Measurements from ENCODE around the gene FARS2.

Gene FARS2

GRCh38 chr6:5466281-5467136, 205.2 kb downstream of the FARS2 start:
- no peak for DNase-seq (ENCODE audit: low read depth in 2 of 2)

GRCh38 chr6:5468586-5468985, 207.3 kb downstream of the FARS2 start:
- DNase-seq (ENCODE audit: low read depth in 2 of 2) = no peak

GRCh38 chr6:5469101-5469846, 208.0 kb downstream of the FARS2 start:
- no peak for DNase-seq (ENCODE audit: low read depth in 2 of 2)

GRCh38 chr6:5471044-5471443, 209.7 kb downstream of the FARS2 start:
- peak; percentile 30 to 36 for DNase-seq (ENCODE audit: low read depth in 2 of 2)

- no peak for DNase-seq (ENCODE audit: low read depth in 2 of 2)
These were observed 210.5 kb downstream of the FARS2 start for GRCh38 chr6:5471637-5472398.

GRCh38 chr6:5472571-5472970, 211.3 kb downstream of the FARS2 start:
- no peak for DNase-seq (ENCODE audit: low read depth in 2 of 2)

GRCh38 chr6:5475779-5476178, 214.5 kb downstream of the FARS2 start:
- no peak for DNase-seq (ENCODE audit: low read depth in 2 of 2)

- no peak for DNase-seq (ENCODE audit: low read depth in 2 of 2)
These were observed 217.1 kb downstream of the FARS2 start for GRCh38 chr6:5478380-5478779.

- no peak for DNase-seq (ENCODE audit: low read depth in 2 of 2)
These were observed 219.7 kb downstream of the FARS2 start for GRCh38 chr6:5481033-5481432.

GRCh38 chr6:5481750-5482149, 220.4 kb downstream of the FARS2 start:
- no peak for DNase-seq (ENCODE audit: low read depth in 2 of 2)

- DNase-seq (ENCODE audit: low read depth in 2 of 2) = no peak
These were observed 221.3 kb downstream of the FARS2 start for GRCh38 chr6:5482619-5483018.

GRCh38 chr6:5484692-5485091, 223.4 kb downstream of the FARS2 start:
- DNase-seq (ENCODE audit: low read depth in 2 of 2) = no peak

GRCh38 chr6:5486214-5486613, 224.9 kb downstream of the FARS2 start:
- DNase-seq (ENCODE audit: low read depth in 2 of 2) = no peak

GRCh38 chr6:5490501-5491069, 229.3 kb downstream of the FARS2 start:
- DNase-seq (ENCODE audit: low read depth in 2 of 2) = no peak

- DNase-seq (ENCODE audit: low read depth in 2 of 2) = no peak
These were observed 231.0 kb downstream of the FARS2 start for GRCh38 chr6:5492356-5492755.

- no peak for DNase-seq (ENCODE audit: low read depth in 2 of 2)
These were observed 232.5 kb downstream of the FARS2 start for GRCh38 chr6:5493806-5494205.

- DNase-seq (ENCODE audit: low read depth in 2 of 2) = no peak
These were observed 236.7 kb downstream of the FARS2 start for GRCh38 chr6:5497896-5498578.

GRCh38 chr6:5498579-5498899, 237.2 kb downstream of the FARS2 start:
- no peak for DNase-seq (ENCODE audit: low read depth in 2 of 2)

- DNase-seq (ENCODE audit: low read depth in 2 of 2) = no peak
These were observed 238.5 kb downstream of the FARS2 start for GRCh38 chr6:5499644-5500306.

GRCh38 chr6:5501837-5502236, 240.5 kb downstream of the FARS2 start:
- no peak for DNase-seq (ENCODE audit: low read depth in 2 of 2)

- DNase-seq (ENCODE audit: low read depth in 2 of 2) = no peak
These were observed 242.8 kb downstream of the FARS2 start for GRCh38 chr6:5504078-5504477.
